Hepatocyte (in vitro differentiated cells): Measurements from ENCODE around the gene S100A14. TPM values are rescaled to one million over a fixed set of nuclear protein-coding genes. Genes with fewer than 3 reads are reported as not detected.

Experiments used
- DNase-seq: peaks from one replicate; pipeline ENCODE4 v3.0.0-alpha.2; 2016; ENCODE audit warnings: low spot score
- H2AFZ ChIP-seq: fragments of 200-600 bp; sonication (generic); 2 replicates; pipeline ENCODE4 v1.6.0; 2016; ENCODE audit warnings: antibody characterized with exemption, mild to moderate bottlenecking
- H3K27ac ChIP-seq: fragments of 200-600 bp; sonication (generic); 2 replicates; pipeline ENCODE4 v1.5.1; 2016; ENCODE audit warnings: mild to moderate bottlenecking
- H3K27me3 ChIP-seq: fragments of 200-600 bp; sonication (generic); 2 replicates; pipeline ENCODE4 v1.6.1; 2016
- H3K36me3 ChIP-seq: fragments of 200-600 bp; sonication (generic); replicated peaks from 2 replicates; pipeline ENCODE4 v1.5.1; 2016; ENCODE audit warnings: low read depth; ENCODE audit not compliant: insufficient read depth
- H3K4me1 ChIP-seq: fragments of 200-600 bp; sonication (generic); 2 replicates; pipeline ENCODE4 v1.5.1; 2016; ENCODE audit warnings: mild to moderate bottlenecking, moderate library complexity; ENCODE audit not compliant: insufficient read depth
- H3K4me2 ChIP-seq: fragments of 200-600 bp; sonication (generic); 2 replicates; pipeline ENCODE4 v1.6.0; 2016
- H3K4me3 ChIP-seq: fragments of 200-600 bp; sonication (generic); 2 replicates; pipeline ENCODE4 v1.5.1; 2016; ENCODE audit warnings: mild to moderate bottlenecking
- H3K79me2 ChIP-seq: fragments of 200-600 bp; sonication (generic); 2 replicates; pipeline ENCODE4 v1.6.0; 2017; ENCODE audit warnings: mild to moderate bottlenecking
- H3K9me2 ChIP-seq: fragments of 200-600 bp; sonication (generic); replicated peaks from 2 replicates; pipeline ENCODE4 v1.6.0; 2017; ENCODE audit warnings: mild to moderate bottlenecking; ENCODE audit not compliant: insufficient read depth
- H3K9me3 ChIP-seq: fragments of 200-600 bp; sonication (generic); 2 replicates; pipeline ENCODE4 v1.5.1; 2016; ENCODE audit warnings: low read depth, mild to moderate bottlenecking
- H4K20me1 ChIP-seq: fragments of 200-600 bp; sonication (generic); 2 replicates; pipeline ENCODE4 v1.6.0; 2016; ENCODE audit warnings: mild to moderate bottlenecking; ENCODE audit not compliant: insufficient read depth, poor library complexity, severe bottlenecking
- EZH2 ChIP-seq: fragments of 200-600 bp; sonication (generic); IDR thresholded peaks from 2 replicates; pipeline ENCODE4 v1.6.1; 2016; ENCODE audit warnings: antibody characterized with exemption, mild to moderate bottlenecking, borderline replicate concordance
- EZH2phosphoT487 ChIP-seq: fragments of 200-600 bp; sonication (generic); IDR thresholded peaks from one replicate; pipeline ENCODE4 v1.6.1; 2018; ENCODE audit warnings: antibody characterized with exemption, mild to moderate bottlenecking, low read depth, moderate library complexity; ENCODE audit not compliant: unreplicated experiment, severe bottlenecking
- WGBS: methylation state at CpG from one replicate; pipeline ENCODE4 v1.1.6; 2016; ENCODE audit warnings: low lambda C conversion rate; ENCODE audit errors: missing lambda C conversion rate; 5-methylcytosine and 5-hydroxymethylcytosine counted together
- polyA plus RNA-seq: library from polyadenylated mRNA; unstranded; fragments of >200 nt; fragmentation: Nextera tagmentation; extraction: Ambion mirVana; gene quantifications from 2 replicates; pipeline ENCODE4 v1.2.1, GENCODE V29; 2016
- total RNA-seq: library from RNA; depleted of rRNA; stranded (reverse); fragments of >200 nt; gene quantifications from 2 replicates; pipeline ENCODE4 v1.2.3, GENCODE V29; 2014
- TF ChIP-seq, protein P1 (sequence below): fragments of 200-600 bp; sonication (generic); IDR thresholded peaks from 2 replicates; pipeline ENCODE4 v1.5.1; 2016; ENCODE audit warnings: antibody characterized with exemption, mild to moderate bottlenecking; ENCODE audit not compliant: poor library complexity

Gene S100A14
- total and polyA plus RNA-seq, 2 experiments from 2014 or later, result 94.9 to 112 TPM

GRCh38 chr1:153614189-153614900 lies 1.8 kb downstream of the S100A14 start:
- Histone ChIP-seq H3K79me2 (peaks cover 32% of the 10 kb centered on the region), H3K4me3 (no peak overlapping the region), H3K9me3 (no peaks in the 10 kb centered on the region), H2AFZ (no peak overlapping the region), H3K4me2 (peak overlapping the region; percentile 76), H4K20me1 (no peaks in the 10 kb centered on the region), H3K4me1 (peaks cover 45% of the 10 kb centered on the region), H3K27ac (peak overlapping the region; percentile 90), H3K9me2 (no peaks in the 10 kb centered on the region), H3K36me3 (no peaks in the 10 kb centered on the region), H3K27me3 (no peaks in the 10 kb centered on the region)
- WGBS, result 79% methylated on average over 2 of the region's 2 CpGs
- no peak for DNase-seq
- TF ChIP-seq EZH2 (no peak), EZH2phosphoT487 (no peak)
- TF ChIP-seq, protein P1, sequence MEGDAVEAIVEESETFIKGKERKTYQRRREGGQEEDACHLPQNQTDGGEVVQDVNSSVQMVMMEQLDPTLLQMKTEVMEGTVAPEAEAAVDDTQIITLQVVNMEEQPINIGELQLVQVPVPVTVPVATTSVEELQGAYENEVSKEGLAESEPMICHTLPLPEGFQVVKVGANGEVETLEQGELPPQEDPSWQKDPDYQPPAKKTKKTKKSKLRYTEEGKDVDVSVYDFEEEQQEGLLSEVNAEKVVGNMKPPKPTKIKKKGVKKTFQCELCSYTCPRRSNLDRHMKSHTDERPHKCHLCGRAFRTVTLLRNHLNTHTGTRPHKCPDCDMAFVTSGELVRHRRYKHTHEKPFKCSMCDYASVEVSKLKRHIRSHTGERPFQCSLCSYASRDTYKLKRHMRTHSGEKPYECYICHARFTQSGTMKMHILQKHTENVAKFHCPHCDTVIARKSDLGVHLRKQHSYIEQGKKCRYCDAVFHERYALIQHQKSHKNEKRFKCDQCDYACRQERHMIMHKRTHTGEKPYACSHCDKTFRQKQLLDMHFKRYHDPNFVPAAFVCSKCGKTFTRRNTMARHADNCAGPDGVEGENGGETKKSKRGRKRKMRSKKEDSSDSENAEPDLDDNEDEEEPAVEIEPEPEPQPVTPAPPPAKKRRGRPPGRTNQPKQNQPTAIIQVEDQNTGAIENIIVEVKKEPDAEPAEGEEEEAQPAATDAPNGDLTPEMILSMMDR, result no peak

- H3K4me3 ChIP-seq, result no peak overlapping the region
Observed at GRCh38 chr1:153613406-153613805, 2.7 kb downstream of the S100A14 start.

DNA sequence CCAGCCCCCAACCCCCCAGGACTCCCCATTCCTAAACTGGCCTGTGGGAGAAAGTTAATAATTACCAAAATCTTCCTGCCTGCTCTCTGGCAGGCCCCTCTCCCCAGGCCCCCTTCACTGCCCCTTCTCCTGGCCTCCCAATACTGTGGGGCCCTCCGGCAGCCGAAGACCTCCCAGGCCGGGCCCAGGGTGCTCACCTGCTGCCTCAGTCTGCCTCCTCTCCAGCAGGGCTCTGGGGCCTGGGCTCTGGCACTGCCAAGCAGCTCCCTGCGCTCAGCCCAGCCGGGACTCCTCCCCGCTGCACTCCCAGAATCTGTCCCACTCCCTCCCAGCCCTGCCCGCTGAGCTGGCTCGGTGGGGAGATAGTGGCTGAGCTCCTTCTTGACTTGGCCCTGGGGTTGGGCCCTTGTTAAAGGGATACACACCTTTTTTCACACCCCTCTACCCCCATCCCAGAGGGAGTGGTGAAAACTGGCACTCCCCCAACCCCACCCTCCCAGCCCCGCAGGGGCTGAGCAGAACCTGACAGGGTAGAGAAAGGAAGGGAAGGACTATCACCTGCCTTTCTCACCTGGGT lies 3.3 kb downstream of the S100A14 start, which contains the start of gene S100A16:
S100A16 (minus strand) TSS at position 383 of the 577 bp plus-strand sequence. CDS start 4,986 bp downstream, outside the sequence.
- TF ChIP-seq, protein P1, result no peak
- no peak for TF ChIP-seq EZH2phosphoT487
- no peak for TF ChIP-seq EZH2
- Histone ChIP-seq H3K9me2 (no peaks in the 10 kb centered on the region), H3K27ac (peak within 1 kb of the TSS; percentile 90), H3K27me3 (no peaks in the 10 kb centered on the region), H3K4me1 (peaks cover 55% of the 10 kb centered on the region), H2AFZ (peak within 1 kb of the TSS; percentile 43), H3K79me2 (peaks cover 34% of the 10 kb centered on the region), H3K9me3 (no peaks in the 10 kb centered on the region), H3K36me3 (no peaks in the 10 kb centered on the region), H3K4me2 (peak within 1 kb of the TSS; percentile 76), H4K20me1 (no peaks in the 10 kb centered on the region), H3K4me3 (peak within 1 kb of the TSS; percentile 10)
- 19% methylated on average over 9 of the region's 9 CpGs for WGBS
- DNase-seq, result peak; percentile 82

More at GRCh38 chr1:153613406-153613805, 2.7 kb downstream of the S100A14 start:
- Histone ChIP-seq H3K9me2 (no peaks in the 10 kb centered on the region), H3K27me3 (no peaks in the 10 kb centered on the region), H3K79me2 (peaks cover 33% of the 10 kb centered on the region), H3K9me3 (no peaks in the 10 kb centered on the region), H2AFZ (peak overlapping the region; percentile 43), H3K36me3 (no peaks in the 10 kb centered on the region), H3K4me2 (peak overlapping the region; percentile 76), H4K20me1 (no peaks in the 10 kb centered on the region), H3K27ac (peak overlapping the region; percentile 90), H3K4me1 (peaks cover 52% of the 10 kb centered on the region)
- TF ChIP-seq EZH2, result no peak
- TF ChIP-seq, protein P1, result no peak
- no peak for TF ChIP-seq EZH2phosphoT487
- no peak for DNase-seq
- 74% methylated on average over 5 of the region's 5 CpGs for WGBS
